K562 (cell line): ENCODE results near the gene OR8S1.

Source experiments
- EP300 ChIP-seq: IDR thresholded peaks from 2 replicates; pipeline ENCODE4 v1.6.1; 2012; ENCODE audit warnings: low read length, improper control_type of control experiment
- SMARCA5 ChIP-seq: fragments of 450-650 bp; IDR thresholded peaks from 2 replicates; pipeline ENCODE4 v1.6.1; 2016
- SP1 ChIP-seq: sonication (generic); formaldehyde crosslinking; IDR thresholded peaks from 2 replicates; pipeline ENCODE4 v1.8.1; 2022; ENCODE audit warnings: mild to moderate bottlenecking, missing genetic modification reagents
- ZNF431 ChIP-seq: sonication (generic); formaldehyde crosslinking; IDR thresholded peaks from 2 replicates; pipeline ENCODE4 v1.8.0; 2022; ENCODE audit warnings: mild to moderate bottlenecking, missing genetic modification reagents

- no peak for TF ChIP-seq SP1
- TF ChIP-seq SMARCA5, result no peak
- TF ChIP-seq ZNF431 (CRISPR knock-in tag), result no peak
- no peak for TF ChIP-seq EP300
Observed at GRCh38 chr12:48508987-48509386, 16.4 kb upstream of the OR8S1 start.
